ENCODE data around the gene CDIPT. TPM values are rescaled to one million over a fixed set of nuclear protein-coding genes. Genes with fewer than 3 reads are reported as not detected.

CDIPT gene
- total RNA-seq, 2 experiments from 2014 or later = 43.5 to 52.4 TPM

DNA sequence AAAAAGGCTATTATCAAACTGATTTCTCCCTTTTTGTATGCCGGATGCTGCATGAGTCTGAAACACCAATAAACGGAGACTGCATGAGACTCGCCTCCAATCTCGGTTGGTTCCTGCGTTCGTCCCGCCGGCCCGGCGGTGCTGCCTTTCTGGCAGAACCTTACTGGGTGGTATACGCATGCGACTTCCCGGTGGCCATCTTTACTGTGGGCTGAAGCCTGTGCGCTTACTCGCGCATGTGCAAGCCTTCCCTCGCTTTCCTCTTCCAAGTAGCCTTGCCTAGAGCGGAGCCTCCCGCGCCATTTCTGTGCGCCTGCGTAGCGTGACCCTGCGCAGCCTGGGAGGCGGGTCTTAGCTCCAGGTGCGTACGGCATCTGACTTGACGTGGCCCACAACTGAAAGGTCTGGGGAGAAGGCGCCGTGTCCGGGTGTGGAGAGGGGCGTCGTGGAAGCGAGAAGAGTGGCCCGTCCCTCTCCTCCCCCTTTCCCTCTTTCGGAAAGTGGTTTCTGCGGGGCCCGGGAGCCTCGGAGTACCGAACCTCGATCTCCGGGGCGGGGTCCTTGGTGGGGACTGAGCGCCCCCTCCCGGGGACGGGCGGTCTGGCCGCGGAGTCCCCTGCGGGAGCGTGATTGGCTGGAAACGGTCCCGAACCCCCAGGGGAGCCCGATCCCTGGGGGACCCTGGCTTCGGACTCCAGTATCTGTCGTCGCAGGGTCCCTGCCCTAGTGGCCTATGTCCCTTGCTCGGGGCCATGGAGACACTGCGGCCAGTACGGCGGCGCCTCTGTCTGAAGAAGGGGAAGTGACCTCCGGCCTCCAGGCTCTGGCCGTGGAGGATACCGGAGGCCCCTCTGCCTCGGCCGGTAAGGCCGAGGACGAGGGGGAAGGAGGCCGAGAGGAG is 47.0 kb downstream of the CDIPT start, which contains the start of gene PAGR1:
Gene PAGR1, plus strand, starts transcription at position 360 of the 901 bp plus-strand sequence. Its CDS starts 374 bp downstream, at position 734.
- H3K36me3 ChIP-seq (ENCODE audit: insufficient read depth, low read length) = peaks cover 37% of the 10 kb centered on the region
- H3K9me2 ChIP-seq (ENCODE audit: insufficient read depth, low read length) = no peaks in the 10 kb centered on the region
- 0 out of 2 replicates have a peak, but pooled peaks cover 4% of the 10 kb centered on the region for H4K20me1 ChIP-seq (ENCODE audit: insufficient read depth, low read length)
- DNase-seq (ENCODE audit: low spot score) = peak; percentile 100
- ChIA-PET POLR2A (interaction anchor here (0.6 to 1.1 kb wide), 5 partner anchors 12 to 145 kb away, joined by 3 to 5 read pairs (median 3); no protein-coding TSS in a partner anchor), CTCF (ENCODE audit: unreplicated experiment) (interaction anchor here (0.5 to 1.0 kb wide), 4 partner anchors 12 to 264 kb away, joined by 3 to 4 read pairs (median 4); partner anchors contain the start of gene KIF22)
- peaks cover 56% of the 10 kb centered on the region for H3K4me1 ChIP-seq (ENCODE audit: insufficient read depth, low read length, poor library complexity, severe bottlenecking)
- peak within 1 kb of the TSS; percentile 52 for H2AFZ ChIP-seq (ENCODE audit: low read length)
- TF ChIP-seq, protein P1, sequence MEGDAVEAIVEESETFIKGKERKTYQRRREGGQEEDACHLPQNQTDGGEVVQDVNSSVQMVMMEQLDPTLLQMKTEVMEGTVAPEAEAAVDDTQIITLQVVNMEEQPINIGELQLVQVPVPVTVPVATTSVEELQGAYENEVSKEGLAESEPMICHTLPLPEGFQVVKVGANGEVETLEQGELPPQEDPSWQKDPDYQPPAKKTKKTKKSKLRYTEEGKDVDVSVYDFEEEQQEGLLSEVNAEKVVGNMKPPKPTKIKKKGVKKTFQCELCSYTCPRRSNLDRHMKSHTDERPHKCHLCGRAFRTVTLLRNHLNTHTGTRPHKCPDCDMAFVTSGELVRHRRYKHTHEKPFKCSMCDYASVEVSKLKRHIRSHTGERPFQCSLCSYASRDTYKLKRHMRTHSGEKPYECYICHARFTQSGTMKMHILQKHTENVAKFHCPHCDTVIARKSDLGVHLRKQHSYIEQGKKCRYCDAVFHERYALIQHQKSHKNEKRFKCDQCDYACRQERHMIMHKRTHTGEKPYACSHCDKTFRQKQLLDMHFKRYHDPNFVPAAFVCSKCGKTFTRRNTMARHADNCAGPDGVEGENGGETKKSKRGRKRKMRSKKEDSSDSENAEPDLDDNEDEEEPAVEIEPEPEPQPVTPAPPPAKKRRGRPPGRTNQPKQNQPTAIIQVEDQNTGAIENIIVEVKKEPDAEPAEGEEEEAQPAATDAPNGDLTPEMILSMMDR (conservative IDR thresholded peaks at IDR 0.05; ENCODE audit: low read length) = peak; percentile 87
- TF ChIP-seq EZH2phosphoT487 (IDR thresholded peaks at IDR 0.05; ENCODE audit: borderline replicate concordance, low read depth, low read length) = no peak
- peak within 1 kb of the TSS; percentile 89 for H3K4me3 ChIP-seq (ENCODE audit: low read depth, low read length, poor library complexity, severe bottlenecking)
- peak within 1 kb of the TSS; percentile 72 for H3K27ac ChIP-seq (ENCODE audit: low read depth, low read length, poor library complexity, severe bottlenecking)
- H3K79me2 ChIP-seq (ENCODE audit: insufficient read depth, low read depth, low read length) = peaks cover 21% of the 10 kb centered on the region; the same call in 1 of the 2 replicates
- intact Hi-C loops (cut with micrococcal nuclease; ENCODE audit: unreplicated experiment) = loop anchor here (1.0 to 5.0 kb wide), 2 partner anchors 26 to 156 kb away; partner anchors contain the start of genes KIF22 and TAOK2
- BruUV-seq (replicated peaks) = TSS peak; percentile 73
- peak within 1 kb of the TSS; percentile 88 for H3K4me2 ChIP-seq (ENCODE audit: low read length)
- H3K9me3 ChIP-seq (ENCODE audit: low read length) = no peaks in the 10 kb centered on the region

DNA sequence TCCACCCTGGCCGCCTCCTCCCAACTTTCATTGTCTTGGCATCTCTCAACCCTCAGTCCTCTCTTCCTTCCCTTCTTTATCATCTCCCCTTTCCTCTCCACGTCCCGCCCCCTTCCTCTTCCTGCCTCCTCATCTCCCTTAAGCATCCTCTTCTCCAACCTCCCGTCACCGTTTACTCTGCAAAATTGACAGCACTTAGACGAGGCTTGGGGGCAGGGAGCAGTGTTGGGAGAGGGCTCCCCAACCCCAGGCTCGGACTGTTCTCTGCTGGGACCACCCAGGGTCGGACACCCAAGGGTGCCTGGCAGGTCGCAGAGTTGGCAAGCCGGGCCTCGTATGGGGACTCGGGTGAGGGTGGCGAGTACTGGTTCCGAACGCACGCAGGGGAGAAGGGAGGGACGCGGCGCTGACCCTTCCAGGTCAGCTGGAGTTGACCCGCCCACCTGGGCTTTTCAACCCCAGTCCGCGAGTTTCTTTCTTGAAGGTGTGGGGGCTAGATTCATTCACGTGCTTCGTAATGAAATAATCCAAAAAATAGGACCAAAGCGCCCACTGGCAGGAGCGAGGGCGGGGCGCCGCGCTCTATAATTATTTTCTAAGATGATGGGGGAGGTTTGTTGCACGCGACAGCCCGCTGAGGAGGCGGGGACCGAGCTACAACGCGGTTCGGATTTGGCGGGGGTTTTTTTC is 47.8 kb downstream of the CDIPT start:
- intact Hi-C loops (cut with micrococcal nuclease; ENCODE audit: unreplicated experiment) = loop anchor here (5.0 kb wide), 1 partner anchor 157 kb away; the partner anchor contains the start of gene TAOK2
- H3K4me1 ChIP-seq (ENCODE audit: insufficient read depth, low read length, poor library complexity, severe bottlenecking) = peaks cover 56% of the 10 kb centered on the region
- no peak for TF ChIP-seq EZH2phosphoT487 (IDR thresholded peaks at IDR 0.05; ENCODE audit: borderline replicate concordance, low read depth, low read length)
- TF ChIP-seq, protein P1 (conservative IDR thresholded peaks at IDR 0.05; ENCODE audit: low read length) = no peak
- H3K27ac ChIP-seq (ENCODE audit: low read depth, low read length, poor library complexity, severe bottlenecking) = peak overlapping the region; percentile 72
- no peak for DNase-seq (ENCODE audit: low spot score)
- H4K20me1 ChIP-seq (ENCODE audit: insufficient read depth, low read length) = 0 out of 2 replicates have a peak, but pooled peaks cover 6% of the 10 kb centered on the region
- H3K79me2 ChIP-seq (ENCODE audit: insufficient read depth, low read depth, low read length) = peaks cover 21% of the 10 kb centered on the region; the same call in 1 of the 2 replicates
- ChIA-PET POLR2A (interaction anchor here (0.9 to 1.1 kb wide), 4 partner anchors 11 to 146 kb away, joined by 3 to 5 read pairs (median 3); no protein-coding TSS in a partner anchor), CTCF (ENCODE audit: unreplicated experiment) (interaction anchor here (0.5 to 1.0 kb wide), 4 partner anchors 11 to 265 kb away, joined by 3 to 4 read pairs (median 4); partner anchors contain the start of gene KIF22)
- H3K9me2 ChIP-seq (ENCODE audit: insufficient read depth, low read length) = no peaks in the 10 kb centered on the region
- peak overlapping the region; percentile 89 for H3K4me3 ChIP-seq (ENCODE audit: low read depth, low read length, poor library complexity, severe bottlenecking)
- H3K4me2 ChIP-seq (ENCODE audit: low read length) = peak overlapping the region; percentile 88
- TSS peak; percentile 75 for BruUV-seq (replicated peaks)
- H3K9me3 ChIP-seq (ENCODE audit: low read length) = no peaks in the 10 kb centered on the region
- peaks cover 38% of the 10 kb centered on the region for H3K36me3 ChIP-seq (ENCODE audit: insufficient read depth, low read length)
- peak overlapping the region; percentile 52 for H2AFZ ChIP-seq (ENCODE audit: low read length)
